Hippocampal formation (tissue), 2 donors: ENCODE measurements around the gene BLTP2.

Experiments used
- DNase-seq, 2 donors: peaks; one replicate each; lab custom pipeline; 2025; lab: John Stamatoyannopoulos, UW

The BLTP2 gene

GRCh38 chr17:28598799-28599310 is 46.1 kb downstream of the BLTP2 start, which contains the start of gene SPAG5:
TSS of gene SPAG5 (minus strand) at chr17:28599025. CDS start at chr17:28598946, 79 bp downstream.
- peak; percentile 81 to 83 for DNase-seq

- DNase-seq = no peak
Measured at GRCh38 chr17:28598389-28598788, 46.6 kb downstream of the BLTP2 start.

- DNase-seq = no peak
Measured at GRCh38 chr17:28597606-28598383, 47.2 kb downstream of the BLTP2 start.
